HUDEP-2 (cell line): ENCODE data around the gene RPS6KA2.

Experiments used
- DNase-seq, 76 experiments: peaks; one replicate each; lab custom pipeline; 2025; ENCODE audit not compliant: unreplicated experiment in 76 of 76; lab: John Stamatoyannopoulos, UW

RPS6KA2 gene

GRCh38 chr6:166460473-166461437 is 166.3 kb downstream of the RPS6KA2 start:
- DNase-seq = no peak

- DNase-seq = no peak
These were observed 167.1 kb downstream of the RPS6KA2 start for GRCh38 chr6:166459906-166460305.

DNA sequence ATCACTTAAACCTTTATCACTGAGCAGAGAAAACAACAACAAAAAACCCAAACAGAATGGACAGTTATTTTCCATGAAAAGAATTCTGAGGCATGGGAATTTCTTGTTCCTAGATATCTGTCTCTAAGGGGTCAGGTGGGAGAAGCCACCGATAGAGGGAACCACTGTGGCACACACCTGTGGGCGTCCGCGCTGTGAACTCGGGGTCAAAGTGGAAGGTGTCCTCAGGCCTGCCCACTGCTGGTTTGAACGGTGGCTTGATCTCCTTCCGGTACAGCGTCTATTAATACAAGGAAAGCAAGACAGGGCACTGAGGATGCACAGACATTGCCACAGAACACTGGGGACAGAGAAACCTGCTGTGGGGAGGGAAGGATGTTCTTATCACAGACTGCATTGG is 167.8 kb downstream of the RPS6KA2 start:
- DNase-seq = no peak

GRCh38 chr6:166456395-166457156 is 170.5 kb downstream of the RPS6KA2 start:
- DNase-seq = no peak

GRCh38 chr6:166454692-166455515 is 172.1 kb downstream of the RPS6KA2 start:
- no peak for DNase-seq

GRCh38 chr6:166453651-166454050 is 173.4 kb downstream of the RPS6KA2 start:
- DNase-seq = no peak

DNA sequence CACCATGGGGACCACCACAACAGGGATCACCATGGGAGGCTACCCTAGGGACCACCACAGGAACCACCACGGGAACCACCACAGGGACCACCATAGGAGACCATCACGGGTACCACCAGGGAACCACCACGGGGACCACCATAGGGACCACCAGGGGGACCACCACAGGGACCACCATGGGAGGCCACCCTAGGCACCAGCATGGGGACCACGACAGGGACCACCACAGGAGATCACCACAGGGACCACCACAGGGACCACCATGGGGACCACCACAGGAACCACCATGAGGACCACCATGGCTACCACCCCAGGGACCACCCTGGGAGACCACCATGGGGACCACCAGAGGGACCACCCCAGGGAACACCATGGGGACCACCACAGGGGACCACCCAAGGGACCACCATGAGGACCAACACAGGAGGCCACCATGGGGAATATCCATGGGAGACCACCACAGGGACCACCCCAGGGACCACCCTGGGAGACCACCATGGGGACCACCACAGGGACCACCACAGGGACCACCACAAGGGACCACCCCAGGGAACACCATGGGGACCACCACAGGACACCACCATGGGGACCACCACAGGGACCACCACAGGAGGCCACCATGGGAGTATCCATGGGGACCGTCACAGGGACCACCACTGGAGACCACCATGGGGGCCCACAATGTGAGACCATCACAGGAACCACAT is 176.7 kb downstream of the RPS6KA2 start:
- DNase-seq = no peak

DNA sequence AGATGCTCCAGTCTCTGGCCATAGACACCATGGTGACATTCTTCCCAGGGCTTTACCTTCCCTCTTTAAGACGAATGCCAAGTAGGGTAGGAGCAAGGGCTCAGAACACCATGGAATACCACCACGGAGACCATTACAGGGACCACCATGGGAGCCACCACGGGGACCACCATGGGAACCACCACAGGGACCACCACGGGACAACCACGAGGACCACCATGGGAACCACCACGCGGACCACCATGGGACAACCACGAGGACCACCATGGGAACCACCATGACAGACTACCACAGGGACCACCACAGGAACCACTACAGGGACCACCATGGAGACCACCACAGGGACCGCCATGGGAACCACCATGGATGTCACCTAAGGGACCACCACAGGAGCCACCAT is 177.4 kb downstream of the RPS6KA2 start:
- no peak for DNase-seq

GRCh38 chr6:166449036-166449435 is 178.0 kb downstream of the RPS6KA2 start:
- DNase-seq = no peak

DNA sequence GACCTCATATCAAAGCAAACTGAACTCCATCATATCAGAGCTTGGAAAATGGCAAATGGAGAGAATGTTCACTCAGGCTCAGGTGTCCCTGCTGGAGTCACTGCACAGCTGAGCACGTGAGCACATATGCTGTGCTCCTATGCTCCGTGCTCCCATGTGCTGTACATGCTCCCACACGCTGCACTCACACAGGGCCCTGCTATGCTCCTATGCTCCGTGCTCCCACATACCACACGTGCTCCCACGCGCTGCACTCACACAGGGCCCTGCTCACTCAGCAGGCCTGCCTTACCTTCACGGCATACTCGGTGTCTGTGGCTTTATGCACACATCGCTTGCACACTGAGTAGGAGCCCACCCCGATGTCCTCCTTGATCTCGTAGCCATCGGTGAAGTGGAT is 178.6 kb downstream of the RPS6KA2 start:
- DNase-seq = no peak

GRCh38 chr6:166446567-166447065 is 180.4 kb downstream of the RPS6KA2 start:
- DNase-seq = no peak

- DNase-seq = no peak
These were observed 180.9 kb downstream of the RPS6KA2 start for GRCh38 chr6:166446146-166446545.

GRCh38 chr6:166444446-166444845 is 182.6 kb downstream of the RPS6KA2 start:
- DNase-seq = no peak

DNA sequence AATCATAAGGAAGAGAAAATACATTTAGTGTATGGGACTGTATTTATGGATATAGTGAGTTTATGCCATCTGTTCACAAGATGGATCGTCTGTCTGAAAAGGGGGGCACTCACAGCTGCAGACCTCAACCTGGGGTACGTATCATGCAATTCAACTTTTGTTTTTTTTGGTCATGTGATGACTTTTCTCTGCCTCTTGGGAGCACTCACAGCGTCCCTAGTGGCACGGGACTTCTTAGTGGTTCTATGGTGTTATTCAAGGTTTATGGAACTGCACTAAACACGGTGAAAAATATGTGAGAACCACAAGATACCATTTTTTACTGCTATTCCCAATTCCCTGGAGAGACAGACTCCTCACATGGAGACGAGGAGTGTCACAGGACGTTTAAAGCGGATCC is 183.9 kb downstream of the RPS6KA2 start:
- no peak for DNase-seq

- no peak for DNase-seq
These were observed 184.8 kb downstream of the RPS6KA2 start for GRCh38 chr6:166442131-166442685.

DNA sequence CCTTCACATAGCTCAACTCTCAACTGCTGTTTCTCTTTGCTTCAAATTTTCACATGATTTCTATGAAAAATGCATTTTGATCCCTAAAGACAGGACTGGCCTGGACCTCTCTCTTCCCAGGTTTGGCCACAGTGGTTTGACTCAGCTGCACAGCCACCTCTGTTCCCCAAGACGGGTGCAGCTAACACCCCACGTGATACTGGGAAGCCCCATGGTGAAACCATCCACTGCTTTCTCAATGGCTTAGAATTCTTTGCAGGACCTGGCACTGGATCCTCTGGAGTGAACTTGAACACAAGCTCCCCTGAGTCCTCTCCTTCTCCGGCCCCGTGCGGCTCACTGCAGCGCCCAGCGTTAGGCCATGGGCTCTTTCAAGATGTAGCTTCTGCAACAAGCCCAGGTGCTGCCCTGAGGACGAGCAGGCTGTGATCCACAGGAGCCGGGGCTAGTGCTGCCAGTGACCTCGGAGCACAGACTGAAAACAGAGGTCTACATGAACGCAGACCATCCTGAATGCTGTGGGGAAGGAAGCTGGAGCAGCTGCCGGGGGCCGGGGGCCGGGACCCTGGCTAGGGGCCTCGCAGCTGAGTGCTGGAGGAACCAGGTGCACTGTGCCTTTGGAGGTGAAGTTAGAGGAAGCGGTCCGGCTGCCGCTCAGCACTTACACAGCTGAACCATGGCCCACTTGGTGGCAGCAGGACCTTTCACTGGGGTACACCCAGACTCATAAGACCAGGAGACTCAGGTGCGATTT is 185.5 kb downstream of the RPS6KA2 start:
- no peak for DNase-seq

DNA sequence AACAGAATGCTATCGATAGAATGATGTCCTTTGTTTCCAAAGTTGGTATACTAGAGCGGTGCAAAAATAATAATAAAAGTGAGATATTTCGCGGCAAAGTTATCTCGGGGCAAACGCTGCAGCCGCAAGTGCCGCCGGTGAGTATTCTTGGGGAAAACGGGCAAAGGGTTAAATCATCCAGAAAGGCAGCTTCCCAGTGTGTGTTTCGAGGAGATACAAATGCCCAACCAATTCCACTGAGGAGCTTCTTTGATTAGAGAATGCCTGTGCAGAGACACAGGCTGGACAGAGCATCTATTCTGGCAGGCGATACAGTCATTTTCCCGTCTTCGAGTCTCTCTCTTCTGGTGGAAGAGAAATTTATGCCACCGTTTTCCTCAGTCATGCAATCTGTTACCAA is 186.3 kb downstream of the RPS6KA2 start:
- no peak for DNase-seq

DNA sequence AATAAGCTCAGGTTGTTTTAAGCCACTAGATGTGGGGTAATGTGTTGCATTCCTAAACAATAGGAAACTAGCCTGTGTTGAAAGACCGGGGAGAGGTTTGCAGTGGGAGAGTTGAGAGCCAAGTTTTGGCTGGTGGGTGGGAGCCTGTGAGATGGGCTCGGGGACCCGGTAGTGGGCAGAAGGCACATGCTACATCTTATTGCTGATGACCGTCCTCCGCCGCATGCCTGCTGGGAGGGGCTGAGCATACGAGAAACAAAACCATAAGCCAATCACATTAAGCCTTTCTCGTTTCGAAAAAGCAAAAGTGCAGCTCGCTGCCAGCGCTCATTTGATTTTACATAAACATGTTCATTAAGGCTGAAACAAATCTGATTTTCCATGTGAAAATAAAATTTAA is 186.9 kb downstream of the RPS6KA2 start:
- no peak for DNase-seq
